Stimulated activated CD4-positive, alpha-beta T cell treated with anti-CD3 and anti-CD28 coated beads, Interleukin-4, amount 100 ng/mL, for 1 hour (primary cell): Measurements from ENCODE around the gene TTLL7.
A peak's percentile ranks its signal among the peaks of the same experiment; 100 is the strongest.
"Not testable (repeated sequence)": the region's sequence is repeated elsewhere in the genome, so short reads cannot be mapped to it uniquely, and the experiment has no call there.

Experiments used
- DNase-seq: peaks from one replicate; pipeline ENCODE4 v3.0.0-alpha.2; 2020

The TTLL7 gene

DNA sequence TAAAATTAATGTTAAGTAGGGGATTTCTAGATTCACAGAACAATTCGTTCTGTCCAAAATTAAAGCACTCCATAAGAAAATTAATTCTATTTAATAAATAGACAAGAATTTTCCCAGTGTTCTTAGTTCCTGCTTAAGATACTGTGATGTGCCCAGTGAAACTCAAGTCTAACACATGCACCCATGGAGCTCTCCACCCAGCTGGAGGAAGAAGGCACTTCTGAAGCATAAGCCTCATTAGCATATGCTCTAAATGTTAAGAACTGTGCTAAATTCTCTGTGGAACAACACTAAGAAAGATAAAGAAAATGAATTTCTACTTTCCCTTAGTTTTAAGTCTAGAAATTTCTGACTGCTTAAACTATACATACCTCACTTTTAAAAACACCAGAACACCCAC lies 71.2 kb downstream of the TTLL7 start:
- DNase-seq, result no peak

GRCh38 chr1:83927061-83927460 lies 71.9 kb downstream of the TTLL7 start:
- DNase-seq, result no peak

- DNase-seq, result no peak
Measured at GRCh38 chr1:83923553-83923952, 75.4 kb downstream of the TTLL7 start.

DNA sequence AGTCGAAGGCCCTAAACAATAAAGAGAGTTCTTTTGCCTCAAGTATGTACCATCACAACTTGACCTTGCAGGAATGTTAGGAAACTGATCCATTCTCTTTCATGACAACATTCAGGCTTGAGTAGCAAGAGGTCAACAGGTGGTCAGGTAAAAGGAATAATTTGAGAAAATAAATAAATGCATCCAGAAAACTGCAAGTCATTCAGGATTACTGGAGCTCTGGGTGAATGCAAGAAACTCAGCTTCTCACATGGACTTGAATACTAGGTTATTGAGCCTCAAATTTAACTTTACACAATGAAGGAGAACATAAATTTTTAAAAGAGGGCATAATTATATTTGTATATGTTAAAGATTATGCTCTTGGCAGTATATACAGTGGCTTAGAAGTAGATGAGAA lies 76.5 kb downstream of the TTLL7 start:
- no peak for DNase-seq

DNA sequence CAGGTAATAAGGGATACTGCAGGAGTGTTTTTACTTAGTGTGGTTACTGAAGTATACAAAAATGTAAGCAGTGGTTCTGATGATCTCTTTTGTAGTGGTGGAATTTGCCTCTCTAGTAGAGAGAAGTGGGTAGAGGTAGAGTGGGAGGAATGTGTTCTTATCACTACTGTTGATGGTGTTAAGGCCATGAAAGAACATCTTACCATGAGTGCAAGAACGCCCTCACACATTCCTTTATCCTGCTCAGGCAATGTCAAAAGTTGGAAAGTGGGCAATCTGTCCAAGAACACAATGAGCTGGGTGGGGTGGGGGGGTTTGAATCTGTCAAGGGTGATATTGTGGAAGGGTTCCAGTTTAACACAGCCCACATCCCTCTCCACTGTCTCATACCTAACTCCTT lies 78.6 kb downstream of the TTLL7 start:
- DNase-seq, result no peak

- no peak for DNase-seq
Measured at GRCh38 chr1:83919872-83920271, 79.1 kb downstream of the TTLL7 start.

- DNase-seq, result no peak
Measured at GRCh38 chr1:83918688-83919285, 80.1 kb downstream of the TTLL7 start.

GRCh38 chr1:83917959-83918358 lies 81.0 kb downstream of the TTLL7 start:
- DNase-seq, result no peak

DNA sequence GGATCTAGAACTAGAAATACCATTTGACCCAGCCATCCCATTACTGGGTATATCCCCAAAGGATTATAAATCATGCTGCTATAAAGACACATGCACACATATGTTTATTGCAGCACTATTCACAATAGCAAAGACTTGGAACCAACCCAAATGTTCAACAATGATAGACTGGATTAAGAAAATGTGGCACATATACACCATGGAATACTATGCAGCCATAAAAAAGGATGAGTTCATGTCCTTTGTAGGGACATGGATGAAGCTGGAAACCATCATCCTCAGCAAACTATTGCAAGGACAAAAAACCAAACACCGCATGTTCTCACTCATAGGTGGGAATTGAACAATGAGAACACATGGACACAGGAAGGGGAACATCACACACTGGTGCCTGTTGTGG lies 82.8 kb downstream of the TTLL7 start:
- not testable (repeated sequence) for DNase-seq

DNA sequence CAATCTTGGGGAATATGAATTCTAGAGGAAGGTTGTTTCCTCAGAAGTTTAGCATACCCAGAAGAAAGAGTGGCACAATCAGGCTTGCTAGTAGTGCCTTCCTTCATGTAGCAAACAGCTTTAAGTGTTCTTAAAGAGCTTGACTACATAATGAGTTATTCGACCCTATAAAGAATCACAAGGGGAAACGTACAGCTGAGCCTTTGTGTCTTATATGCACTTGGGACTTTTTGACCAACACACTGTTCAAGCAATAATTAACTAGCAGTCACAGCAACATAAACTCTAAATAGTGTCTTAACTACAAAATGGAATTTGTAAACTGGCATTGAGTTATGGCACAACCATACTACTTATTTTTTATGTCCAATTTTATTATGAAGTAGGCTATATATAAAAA lies 86.1 kb downstream of the TTLL7 start:
- DNase-seq, result no peak

DNA sequence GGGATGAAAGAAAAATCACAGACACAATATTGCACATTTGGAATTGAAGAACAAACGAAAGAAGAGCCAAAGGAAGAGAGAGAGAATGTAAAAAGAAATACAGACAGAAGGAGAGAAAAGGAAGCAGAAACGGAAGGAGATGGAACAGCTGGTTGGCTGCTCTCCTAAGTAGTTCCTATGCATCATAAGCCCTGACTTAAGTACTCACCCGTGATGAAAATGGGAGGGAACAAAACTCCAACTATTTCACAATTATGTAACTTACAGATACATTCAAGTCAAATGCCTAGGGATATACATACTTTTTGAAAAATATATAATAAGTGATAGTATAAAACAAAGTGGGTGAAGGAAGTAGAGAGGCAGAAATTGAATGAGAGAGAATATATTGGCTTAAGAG lies 88.5 kb downstream of the TTLL7 start:
- DNase-seq, result no peak

DNA sequence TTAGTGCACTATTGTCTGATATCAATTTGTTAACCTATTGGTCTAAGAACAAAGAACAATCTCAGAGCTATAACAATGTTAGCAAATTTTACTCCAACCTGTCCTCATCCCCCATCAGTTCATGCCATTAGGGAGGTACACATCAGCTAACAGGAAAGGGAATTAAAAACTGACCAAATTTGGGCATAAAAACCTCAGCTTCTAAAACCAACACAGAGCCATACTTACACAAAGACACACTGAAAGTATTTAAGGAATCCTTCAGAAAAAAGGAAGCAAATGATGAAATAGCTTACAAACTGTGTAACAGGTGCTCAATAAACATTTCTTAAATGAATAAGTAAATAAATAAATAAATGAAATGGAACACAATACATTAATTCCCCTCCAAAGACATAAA lies 89.2 kb downstream of the TTLL7 start:
- DNase-seq, result no peak

GRCh38 chr1:83905315-83905907 lies 93.5 kb downstream of the TTLL7 start:
- no peak for DNase-seq

- DNase-seq, result no peak
Measured at GRCh38 chr1:83901547-83902155, 97.3 kb downstream of the TTLL7 start.

DNA sequence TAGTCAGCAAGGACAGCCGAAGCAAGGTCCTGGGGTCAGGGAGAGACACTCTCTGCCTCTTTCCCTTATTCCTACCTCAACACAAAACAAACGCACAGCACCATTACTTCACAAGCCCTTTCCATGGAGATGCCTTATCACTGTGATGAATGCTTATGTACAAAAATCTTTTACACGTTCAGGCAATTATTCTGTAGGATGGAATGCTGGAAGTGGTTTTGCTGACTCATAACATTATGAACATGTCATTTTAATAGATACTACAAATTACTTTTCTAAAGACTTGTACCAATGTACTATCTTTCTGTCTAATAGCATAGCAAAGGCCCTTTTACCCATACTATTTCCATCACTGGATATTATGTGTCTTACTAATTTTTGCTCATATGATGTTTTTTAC lies 98.4 kb downstream of the TTLL7 start:
- DNase-seq, result no peak

DNA sequence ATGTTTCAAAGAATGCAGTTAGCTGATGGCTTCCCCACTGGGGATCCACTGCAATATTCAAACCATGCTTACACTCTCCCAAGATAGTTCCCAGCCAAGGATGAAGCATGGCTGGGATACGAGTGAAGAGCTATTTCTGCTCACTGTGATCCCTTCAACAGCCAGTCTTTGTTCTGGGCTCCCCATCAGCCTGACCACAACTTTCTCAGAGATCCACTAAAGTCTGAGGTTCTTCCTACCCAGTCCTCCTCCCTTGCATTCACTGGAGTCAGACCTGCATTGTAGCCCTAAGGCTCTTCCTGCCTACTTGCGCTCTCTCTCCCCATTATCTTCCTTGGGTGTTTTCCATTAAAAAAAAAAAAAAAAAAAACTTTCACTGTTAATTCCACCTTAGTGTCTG lies 101.4 kb downstream of the TTLL7 start:
- no peak for DNase-seq

- no peak for DNase-seq
Measured at GRCh38 chr1:83896299-83896698, 102.6 kb downstream of the TTLL7 start.

DNA sequence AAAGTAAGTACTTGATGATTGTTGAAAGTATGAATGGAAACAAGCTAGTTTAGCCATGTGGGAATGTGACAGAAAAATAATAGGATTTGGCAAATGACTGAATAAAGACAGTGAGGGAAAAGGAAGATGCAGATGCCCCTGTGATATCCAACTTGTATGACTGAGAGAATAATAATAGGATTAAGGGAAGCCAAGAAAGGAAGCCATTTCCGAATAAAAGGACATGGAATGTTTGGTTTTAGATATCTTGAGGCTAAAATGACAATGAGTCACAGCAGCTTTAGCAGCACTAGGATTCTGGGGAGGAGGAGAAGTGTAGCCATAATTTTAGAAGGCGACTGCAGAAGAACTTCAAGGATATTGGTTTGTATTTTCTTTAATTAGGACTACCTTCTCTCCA lies 109.2 kb downstream of the TTLL7 start:
- DNase-seq, result no peak

- DNase-seq, result no peak
Measured at GRCh38 chr1:83887483-83887882, 111.4 kb downstream of the TTLL7 start.

DNA sequence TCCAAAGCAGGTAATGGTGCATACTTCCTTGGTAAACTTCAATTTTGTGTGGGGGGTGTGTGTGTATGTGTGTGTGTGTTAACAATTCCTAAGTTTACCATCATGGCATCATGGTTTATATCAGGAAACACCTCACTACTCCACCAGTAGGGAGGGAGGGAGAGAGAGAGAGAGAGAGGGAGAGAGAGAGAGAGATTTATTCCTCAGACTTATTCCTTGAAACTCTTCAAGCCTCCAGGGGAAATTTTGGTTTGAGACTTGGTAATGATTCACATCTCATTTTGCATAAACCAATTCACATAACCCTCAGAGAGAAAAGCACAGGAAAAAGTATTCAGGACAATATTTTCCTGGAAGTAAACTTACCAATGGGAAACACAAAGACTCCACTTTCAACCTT lies 115.0 kb downstream of the TTLL7 start:
- DNase-seq, result no peak

DNA sequence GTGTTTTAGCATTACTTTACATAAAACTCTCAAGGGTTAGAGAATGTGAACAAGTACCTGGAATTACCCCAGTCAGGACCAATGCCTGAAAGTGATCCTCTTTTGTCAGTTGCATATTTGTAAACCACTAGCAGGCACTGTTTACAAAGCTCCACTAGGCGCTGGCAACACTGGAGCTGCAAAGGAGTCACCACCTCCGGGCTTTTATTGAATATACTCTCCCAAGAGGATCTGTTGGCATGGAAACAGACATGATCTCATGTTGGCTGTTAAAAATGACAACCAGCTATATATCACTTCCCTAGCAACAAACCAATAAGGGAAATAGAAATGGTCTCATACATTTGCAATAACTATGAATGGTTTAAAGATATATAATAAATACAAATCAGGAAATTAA lies 116.0 kb downstream of the TTLL7 start:
- no peak for DNase-seq

GRCh38 chr1:83872515-83872914 lies 126.4 kb downstream of the TTLL7 start:
- DNase-seq, result no peak

DNA sequence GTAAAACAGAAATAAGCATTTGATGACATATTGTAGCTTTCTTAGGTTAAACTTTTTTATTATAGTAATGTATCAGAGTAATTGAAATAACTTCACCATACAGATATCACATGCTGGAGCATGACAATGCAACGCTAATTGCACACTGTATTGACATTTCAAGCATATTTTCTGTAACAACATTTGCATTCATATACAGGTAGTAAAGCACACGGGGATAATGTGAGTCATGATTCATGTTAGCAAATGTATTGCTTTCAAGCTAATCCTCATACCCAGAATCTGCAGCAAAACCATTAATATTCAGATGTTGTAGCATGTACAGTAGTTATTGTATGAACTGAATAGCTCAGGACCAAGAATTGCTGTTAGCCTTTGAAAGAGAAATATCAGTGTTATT lies 133.9 kb downstream of the TTLL7 start:
- DNase-seq, result no peak

DNA sequence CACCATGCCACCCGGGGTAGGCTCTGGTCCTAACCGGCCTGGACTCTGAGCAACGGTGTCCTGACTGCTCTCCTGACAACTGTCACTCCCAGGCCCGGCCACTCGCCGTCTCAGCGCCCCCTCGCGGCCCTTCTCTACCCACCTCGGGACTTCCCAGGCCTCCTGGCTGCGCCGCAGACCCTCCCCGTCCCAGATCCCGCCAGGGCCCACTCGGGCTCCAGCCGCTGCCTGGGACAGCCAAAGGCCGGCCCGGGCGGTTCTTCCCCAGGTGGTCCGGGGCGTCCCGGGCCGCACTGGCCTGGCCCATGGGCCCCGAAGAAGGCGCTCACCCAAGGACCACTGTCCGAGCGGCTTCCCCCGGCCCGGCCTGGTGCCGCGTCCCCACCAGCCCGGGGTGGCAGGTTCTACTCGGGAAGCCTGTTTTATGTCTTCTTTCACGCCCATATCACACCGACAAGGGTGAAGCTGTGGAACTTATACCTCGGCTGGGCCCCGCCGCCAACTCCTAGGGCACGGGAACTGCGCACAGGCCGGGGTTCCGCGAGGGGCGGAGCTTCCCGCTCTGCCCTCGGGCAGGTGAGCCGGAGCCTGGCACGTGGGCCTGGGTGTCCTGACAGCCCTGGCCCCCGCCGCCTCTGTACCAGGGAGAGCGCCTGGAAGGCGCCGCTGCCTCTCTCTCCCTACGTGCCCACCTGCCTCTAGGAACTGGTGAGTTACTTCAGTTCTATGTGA lies 138.3 kb downstream of the TTLL7 start:
- DNase-seq, result peak; percentile 81
